Stimulated activated CD8-positive, alpha-beta memory T cell treated with anti-CD3 and anti-CD28 coated beads, Interleukin-4, amount 100 ng/mL, for 1 hour (primary cell): Measurements from ENCODE around the gene FBXW8.

ENCODE experiments used
- DNase-seq, 2 donors: peaks; one replicate each; pipeline ENCODE4 v3.0.0-alpha.2; 2020; ENCODE audit warnings: low read depth in 2 of 2, low spot score in 1 of 2

Gene FBXW8

DNA sequence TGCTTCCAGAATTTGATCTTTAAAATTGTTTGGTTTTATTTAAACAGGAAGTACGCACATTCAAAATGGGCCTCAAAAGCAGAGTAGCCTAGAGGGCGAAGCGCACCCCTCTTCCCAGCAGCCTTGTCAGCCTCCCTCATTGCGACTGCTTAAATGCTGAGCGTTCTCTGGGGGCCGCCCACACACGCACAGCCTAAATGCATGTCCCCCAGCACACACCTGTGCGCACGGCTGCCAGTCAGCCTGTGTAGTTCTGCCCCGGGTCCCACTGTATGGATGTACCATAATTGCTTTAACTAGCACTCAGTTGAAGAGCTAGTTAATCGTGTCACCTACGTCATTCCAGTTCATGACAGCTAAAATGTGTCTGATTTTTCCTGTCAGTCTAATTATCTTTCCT is 109.1 kb downstream of the FBXW8 start:
- DNase-seq, result no peak

DNA sequence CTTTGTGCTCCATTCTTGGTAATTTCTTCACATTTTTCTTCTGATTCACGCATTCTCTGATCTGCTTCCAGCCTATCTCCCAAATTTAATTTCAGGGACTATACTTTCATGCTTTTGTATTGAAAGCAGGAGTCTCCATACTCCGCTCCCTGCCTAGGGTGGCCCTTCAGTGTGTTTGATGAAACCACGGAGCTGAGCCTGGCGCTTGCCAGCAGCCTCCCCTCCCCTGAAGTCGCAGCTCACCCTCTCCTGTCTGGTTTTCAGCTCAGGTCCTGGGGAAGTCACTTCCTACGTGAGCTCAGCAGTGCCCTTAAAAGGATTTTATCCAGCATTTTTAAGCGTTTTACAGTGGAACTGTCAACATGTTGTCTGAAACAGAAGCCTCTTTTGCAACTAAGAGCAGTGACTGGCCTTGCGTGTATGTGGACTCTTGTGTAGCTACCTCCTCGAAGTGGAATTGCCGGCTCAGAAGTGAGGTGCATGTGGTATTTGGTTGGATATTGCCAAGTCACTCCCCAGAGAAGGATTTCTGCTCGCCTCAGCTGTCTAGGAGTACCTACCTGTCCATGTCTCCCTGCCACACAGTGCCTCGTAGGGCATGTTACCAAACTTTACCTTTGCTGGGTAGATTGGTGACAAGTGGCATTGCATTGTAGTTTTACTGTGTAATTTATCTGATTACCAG is 109.9 kb downstream of the FBXW8 start:
- no peak for DNase-seq

DNA sequence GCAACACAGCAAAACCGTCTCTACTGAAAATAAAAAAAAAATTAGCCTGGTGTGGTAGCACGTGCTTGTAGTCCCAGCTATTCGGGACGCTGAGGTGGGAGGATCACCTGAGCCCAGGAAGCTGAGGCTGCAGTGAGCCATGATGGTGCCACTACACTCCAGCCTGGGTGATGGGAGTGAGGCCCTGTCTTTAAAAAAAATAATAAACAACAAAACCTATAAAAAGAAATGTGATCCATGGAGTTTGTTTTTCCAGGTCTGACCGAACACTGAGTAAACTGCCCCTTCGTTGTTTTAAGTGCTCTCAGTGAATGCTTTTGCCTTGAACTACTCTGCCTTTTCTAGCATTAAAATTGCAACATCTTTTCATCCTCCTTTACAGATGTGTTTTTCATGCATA is 111.7 kb downstream of the FBXW8 start:
- no peak for DNase-seq

DNA sequence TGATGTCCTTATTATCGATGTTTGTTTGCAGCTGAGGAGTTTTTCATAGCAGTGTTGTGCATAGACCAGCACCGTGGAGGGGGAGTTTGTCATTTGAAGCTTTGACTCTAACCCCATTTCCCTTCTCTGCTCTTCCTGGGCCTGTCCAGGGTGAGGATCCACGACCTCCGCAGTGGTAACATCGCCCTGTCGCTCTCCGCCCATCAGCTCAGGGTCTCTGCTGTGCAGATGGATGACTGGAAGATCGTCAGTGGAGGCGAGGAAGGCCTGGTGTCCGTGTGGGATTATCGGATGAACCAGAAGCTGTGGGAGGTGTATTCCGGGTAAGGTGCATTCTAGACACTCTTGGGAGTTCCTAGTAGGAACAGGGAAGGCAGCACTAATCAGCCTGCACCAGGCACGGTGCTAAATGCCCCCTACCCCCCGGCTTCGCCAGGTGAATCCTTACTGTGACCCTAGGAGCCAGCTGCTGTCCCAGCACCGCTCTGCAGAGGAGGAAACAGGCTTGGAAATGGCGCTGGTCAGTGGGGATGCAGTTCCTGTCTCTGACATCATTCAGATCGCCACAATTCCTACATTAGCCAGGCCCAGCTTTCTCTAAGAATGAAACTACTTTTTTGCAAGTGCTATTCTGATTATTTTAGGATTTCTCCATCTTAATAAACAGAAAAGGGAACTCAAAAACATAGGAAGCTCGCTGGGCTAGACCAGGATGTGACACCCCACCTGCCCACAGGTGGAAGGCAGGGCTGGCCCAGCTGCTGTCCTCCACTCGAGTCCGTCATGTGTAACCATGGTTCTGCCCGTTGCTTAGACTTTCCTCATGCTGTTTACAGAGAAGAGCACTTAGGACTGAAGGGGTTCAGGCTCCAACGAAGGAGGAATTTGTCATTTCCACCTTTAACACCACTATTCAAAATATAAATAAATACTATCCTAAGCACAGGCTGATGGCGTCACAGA is 113.5 kb downstream of the FBXW8 start:
- no peak for DNase-seq

DNA sequence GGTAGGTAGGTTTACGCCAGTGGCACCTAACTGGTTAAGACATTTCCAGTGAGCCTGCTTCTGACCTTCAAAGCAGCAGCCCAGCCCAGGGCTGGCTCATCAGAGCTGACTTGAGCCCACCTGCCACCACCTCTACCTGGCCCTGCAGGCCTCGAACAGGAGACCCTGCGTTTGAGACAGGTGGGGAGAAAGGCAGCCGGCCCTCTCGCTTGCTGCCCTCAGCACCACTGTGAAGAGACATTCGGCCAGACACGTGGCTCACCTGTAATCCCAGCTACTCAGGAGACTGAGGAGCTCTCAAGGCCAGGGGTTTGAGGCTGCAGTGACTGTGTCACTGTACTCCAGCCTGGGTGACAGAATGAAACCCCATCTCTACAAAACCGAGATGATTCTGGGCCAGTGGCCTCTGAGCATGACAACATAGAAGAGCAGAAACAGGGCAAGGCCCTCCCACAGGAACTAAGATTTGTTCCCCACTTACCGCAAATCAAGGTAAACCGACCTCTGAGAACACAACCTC is 114.3 kb downstream of the FBXW8 start:
- no peak for DNase-seq

DNA sequence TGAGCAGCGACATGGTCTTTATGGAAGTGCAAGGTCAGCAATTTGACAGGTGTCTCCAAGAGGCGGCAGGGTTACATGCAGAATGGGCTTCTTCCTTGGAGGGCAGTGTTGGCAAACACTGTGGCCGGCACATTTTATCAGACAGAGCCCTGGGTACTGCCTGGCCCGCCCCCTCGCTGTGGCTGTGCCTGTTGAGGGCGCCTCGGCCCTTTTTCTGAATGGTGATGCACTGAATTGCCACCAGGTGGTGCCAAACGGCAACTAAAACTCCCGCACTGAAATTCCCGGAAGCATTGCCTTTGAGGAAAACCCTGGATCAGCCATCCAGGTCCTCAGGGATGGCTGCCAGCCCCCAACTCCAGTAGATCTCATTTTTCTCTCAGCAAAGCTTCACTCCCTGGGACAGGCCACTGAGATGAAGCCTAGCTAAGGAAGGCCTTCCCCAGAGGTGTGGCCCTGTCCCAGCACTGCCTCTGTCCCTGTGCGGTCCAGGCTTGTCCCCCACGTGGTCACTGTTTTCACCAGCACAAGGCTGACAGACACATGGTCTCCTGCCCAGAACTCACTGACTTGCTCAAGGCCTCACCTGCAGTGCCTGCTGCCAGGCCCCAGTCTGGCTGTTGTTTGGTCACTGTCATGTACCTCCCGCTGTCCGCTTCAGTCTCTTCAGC is 114.9 kb downstream of the FBXW8 start:
- peak in 1 of 2 donors; percentile 7 for DNase-seq

DNA sequence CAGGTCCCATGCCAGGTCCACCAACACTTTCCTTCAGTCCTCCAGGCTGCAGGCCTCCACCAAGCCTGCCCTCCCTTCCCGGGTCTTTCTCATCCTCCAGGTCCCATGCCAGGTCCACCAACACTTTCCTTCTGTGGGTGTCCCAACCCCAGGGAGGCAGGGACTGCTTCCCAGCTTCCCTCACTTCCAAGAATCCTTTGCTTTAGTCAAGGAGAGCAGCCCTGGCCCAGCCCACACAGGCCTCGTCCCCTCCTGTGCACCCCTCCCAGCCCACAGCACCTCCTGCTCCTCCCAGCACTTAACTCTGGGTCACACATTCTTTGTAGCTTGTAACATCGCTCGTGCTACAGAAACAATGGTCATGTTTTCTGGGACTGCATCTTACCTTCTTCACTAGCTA is 115.6 kb downstream of the FBXW8 start:
- no peak for DNase-seq

DNA sequence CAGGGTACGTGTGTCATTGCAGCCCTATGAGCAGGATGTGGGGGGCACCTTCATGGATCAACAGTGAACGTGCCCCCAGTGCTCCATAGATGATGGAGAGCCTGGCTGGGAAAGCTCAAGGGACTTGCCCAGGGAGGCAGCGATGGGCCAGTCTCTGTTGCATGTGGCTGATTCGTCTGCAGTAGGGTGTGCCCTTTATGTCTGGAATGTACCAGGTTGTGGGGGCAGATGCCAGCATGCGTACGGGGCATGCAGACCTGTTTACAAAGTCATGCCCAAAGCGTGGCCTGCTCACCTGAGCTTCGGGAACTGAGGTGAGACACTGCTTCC is 116.1 kb downstream of the FBXW8 start:
- no peak for DNase-seq

DNA sequence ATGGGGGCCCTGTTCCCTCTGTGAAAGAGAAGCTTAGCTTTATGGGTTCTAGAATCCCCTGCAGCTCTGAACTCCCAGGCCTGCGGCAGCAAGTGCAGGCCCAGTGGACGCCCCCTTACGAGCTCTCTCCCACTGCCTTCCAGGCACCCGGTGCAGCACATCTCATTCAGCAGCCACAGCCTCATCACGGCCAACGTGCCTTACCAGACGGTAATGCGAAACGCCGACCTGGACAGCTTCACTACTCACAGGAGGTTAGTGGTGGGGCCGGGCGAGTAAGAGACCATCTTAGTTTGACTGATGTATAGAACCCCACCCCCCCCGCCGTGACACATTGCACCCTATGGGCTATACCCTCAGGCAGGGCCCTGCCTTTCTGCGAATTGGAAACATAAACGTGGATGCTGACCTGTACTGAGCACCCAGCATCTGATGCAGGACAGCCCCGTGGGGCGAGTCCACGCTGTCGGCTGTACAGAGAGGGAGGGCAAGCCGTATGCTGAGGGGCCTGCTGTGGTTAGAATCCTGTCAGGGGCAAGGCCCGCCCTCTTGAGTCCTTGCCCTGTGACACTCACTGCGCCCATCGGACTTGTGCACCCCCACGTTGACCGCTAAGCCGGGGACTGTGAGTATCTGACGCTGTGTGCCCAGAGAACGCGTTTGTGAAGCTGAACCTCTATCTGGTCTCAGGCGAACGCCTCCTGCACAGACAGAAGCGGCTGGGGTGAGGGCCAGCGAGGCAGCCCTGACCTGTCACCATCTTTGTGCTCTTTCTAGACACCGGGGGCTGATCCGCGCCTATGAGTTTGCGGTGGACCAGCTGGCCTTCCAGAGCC is 116.7 kb downstream of the FBXW8 start:
- no peak for DNase-seq

DNA sequence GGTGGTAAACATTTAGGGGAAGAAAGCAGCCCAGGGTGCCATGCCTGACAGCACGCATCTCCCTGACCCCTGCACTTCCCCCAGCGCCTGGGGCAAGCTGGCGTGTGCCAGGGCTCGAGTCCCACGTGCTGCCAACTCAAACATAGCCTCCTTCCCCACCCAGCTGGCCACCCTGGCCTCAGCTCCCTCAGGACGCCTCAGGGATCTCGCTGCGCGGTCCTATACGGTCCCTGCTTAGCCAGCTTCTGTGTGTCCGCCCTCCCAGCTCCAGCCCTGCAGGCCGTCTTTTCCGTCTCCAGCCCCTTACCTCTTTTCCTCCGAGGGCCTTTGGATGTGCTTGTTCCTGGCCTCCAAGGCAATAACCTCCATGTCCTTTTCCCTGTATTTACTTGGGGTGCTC is 117.5 kb downstream of the FBXW8 start:
- no peak for DNase-seq

DNA sequence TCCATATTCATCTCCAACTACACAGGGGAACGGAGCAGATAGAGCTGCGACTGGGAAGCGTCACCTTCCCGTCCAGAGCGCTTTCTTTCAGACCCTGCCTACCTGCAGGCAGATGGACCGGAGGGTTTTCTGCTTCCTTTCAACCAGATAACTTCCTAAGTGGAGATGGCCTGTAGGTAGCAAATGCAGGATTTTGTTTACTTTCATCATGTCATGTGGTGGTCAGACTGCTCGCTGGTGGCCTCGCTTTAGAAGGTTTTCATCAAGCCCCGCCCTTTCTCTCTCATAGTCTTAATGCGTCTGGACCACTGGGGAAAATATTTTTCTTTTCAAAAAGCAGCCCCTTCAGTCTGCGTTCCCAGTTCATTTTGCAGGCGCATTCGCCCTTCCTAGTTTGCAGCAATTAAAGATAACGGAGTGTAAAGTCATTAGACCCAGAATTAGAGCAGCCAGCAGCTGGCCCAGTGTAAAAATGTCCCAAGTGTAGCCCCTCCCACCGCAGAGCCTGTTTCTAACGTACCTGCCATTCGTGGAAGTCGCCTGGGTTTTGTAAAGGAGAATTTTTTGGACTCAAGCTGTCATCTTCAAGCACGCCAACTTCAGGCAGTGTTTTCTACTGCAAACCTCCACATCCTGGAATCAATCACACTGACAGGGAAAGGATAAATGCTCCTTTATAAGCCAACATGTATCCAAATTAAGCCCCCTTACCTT is 119.6 kb downstream of the FBXW8 start:
- no peak for DNase-seq

DNA sequence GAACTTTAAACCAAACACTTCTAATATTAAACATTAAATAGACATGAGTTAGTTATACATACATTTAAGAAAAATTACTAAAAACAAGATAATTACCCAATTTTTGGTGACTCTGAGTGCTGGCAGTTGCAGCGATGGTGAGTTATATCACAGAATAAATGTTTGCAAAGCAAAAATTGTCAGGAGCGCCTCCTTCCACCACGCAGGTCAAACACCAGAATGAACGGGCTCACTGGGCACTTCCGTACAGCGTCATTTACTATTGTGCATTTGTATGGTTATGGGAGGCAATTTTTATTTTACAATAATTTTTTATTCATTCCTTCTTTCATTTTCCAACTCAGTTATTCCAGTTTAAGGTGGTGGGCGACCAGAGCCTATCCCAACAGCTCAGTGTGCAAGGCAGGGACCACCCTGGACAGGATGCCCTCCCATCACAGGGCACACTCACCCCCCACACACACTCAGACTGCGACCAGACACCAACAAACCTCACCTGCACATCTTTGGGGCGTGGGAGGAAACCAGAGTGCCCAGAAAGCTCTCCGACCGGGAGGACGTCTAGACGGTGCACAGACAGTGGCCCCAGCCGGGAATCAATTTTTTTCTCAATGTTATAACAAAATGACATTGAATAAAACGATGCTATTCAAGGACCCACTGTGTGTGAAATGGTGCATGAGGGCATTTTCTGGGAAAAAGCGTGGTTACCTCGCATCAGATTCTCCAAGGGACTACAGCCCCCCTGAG is 121.3 kb downstream of the FBXW8 start:
- no peak for DNase-seq

DNA sequence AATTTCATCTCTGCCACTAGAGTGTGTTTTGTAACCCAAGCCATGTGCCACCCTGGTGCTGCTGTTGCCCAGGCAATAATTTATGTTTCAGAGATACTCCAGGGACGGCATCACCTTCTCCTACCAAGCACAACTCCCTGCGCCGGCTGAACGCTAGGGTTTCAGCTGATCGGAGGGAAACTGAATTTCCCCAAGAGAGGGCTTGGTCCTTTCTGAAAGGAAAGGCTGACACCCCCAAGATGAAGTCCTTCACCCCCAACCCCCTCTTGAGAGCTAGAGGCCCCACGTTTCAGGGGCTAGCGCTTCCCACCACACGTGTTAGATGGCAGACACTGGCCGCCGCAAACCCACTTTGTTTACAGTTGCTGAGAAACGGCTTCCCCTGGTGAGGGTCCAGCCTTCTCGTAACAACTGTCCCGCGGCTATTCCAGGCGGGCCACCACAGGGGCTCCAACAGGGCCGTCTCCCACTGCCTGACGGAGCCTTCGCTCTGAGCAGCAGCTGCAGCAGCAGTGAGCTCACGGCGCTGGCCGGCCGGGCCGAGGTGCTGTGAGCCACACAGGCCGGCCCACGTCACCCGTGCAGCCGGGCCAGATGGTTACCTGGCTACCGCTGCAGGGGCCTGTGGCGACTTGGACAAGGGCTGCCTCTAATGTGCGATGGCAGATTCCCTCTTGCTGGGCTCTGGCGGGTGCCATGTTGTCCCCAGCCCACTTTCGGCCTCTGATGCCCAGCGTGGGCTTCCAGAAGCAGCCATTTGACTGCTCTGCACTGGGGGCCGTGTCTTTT is 122.0 kb downstream of the FBXW8 start:
- no peak for DNase-seq

DNA sequence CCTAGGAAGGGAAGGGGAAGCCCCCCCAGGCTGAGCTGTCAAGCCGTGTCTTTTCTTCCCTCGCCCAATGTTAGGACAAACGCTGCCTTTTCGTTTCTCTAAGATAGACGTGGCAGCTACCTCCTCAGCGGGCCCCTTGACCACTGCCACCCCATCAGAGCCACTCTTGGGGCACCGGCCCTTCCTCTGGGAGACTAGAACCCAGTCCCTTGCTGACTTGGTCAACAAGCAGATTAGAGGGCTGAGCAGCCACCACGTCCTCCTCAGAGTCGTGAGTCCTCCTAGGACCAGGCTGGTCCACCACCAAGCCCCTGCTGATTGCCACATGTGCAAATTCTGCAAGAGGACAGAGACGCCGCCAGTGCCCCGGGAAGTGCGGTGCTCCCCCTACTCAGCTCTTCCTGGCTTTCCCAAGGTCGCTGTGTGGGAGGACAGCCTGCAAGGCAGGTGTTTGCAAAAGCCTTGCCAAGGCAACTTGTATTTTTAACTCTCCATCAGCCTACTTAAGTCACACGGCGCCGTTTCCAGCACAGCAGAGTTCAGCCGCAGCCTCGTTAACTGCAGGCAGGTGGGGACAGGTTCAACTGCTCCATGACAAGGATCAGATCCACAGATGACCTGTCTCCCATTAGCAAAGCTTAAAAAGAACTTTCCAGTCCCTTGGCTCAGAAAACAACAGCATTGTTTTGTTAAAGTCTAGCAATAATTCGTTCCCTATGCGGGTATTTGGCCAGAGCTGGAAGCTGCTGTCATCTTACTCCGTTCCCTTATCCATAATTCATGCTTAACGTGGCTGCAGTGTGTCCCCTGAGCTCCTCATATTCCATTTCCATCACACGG is 122.9 kb downstream of the FBXW8 start:
- no peak for DNase-seq

DNA sequence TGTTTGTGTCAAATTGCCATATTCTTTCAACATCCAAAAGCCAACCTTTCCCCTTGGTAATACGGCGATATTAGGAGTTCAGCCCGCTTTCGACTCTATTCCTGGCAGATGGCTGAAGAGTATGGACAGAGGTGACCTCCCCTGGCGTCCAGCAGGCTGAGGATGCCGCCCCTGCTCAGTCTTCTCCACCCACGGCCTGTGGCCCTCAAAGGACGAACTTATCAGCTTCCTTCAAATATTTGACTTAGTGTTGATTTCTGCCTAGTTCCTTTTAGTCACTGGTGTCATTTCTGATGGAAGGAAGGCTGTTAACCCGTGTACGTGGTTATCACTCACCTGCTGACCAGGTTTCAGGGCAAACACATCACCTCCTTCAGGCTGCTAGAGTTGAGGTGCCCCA is 123.5 kb downstream of the FBXW8 start:
- DNase-seq, result no peak

DNA sequence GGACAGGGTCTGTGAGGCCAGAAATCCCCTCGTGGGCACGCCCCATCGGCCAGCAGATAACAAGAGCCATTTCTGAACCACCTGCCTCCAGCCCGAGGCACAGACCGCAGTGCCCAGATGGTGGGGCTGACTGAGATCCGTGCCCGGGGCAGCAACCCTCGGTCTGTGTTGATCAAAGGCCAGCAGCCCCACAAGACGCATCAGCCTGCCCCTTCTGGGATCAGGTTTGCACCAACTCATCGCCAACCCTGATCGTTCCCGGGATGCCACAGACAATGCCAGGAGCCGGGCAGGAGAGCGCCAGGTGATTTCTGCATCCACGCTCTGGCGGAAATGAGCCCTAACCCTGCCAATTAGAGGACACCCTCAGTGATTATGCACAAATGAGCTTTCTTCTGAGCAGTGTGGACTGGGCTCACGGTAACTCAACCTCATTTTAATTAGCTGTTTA is 124.0 kb downstream of the FBXW8 start:
- DNase-seq, result no peak

DNA sequence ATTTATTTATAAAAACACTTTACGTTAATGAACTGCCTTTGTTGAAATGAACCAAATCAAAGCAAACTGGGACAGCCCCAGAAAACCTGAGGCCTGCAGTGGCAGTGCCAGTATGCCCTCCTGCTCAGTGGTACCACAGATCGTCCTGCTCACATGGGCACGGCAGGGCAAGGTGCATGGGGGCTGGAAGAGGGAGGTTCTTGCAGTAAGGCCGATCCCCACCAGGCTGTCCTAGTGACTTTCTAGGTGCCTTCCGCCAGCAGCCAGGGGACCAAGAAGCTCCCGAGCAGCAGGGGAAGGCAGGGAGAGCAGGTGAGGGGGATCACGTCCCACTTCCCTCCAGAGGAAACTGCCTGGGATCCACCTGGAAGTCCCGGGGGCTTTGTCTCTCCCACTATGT is 124.5 kb downstream of the FBXW8 start:
- no peak for DNase-seq

DNA sequence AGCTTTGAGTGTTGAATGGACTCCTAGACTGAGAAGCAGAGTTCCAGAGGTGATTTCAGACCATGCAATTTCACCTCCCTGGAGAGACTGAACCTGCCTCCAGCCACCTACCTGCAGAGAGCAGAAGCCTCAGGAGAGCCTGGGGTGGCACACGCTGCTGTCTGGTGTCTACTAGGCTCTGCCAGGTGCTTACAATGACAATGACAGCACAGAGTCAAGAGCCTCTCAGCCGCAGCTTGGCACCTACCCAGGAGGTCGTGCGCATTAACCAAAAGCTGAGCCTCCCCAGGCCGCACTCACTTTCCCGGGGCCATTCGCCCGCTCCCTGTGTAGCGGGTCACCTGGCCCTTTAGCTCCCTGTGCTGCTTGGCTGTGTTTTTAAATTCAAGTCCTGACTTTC is 125.3 kb downstream of the FBXW8 start:
- DNase-seq, result no peak
